Adipose tissue (tissue), 3 donors: ENCODE results near the gene HSD11B1. TPM values are rescaled to one million over a fixed set of nuclear protein-coding genes. Genes with fewer than 3 reads are reported as not detected.

ENCODE experiments used
- H3K27ac ChIP-seq: one replicate; pipeline ENCODE4 v1.5.1; 2013; ENCODE audit warnings: low read depth, low read length
- WGBS, 3 donors: extraction: QIAGEN DNeasy Blood & Tissue Kit; methylation state at CpG; one replicate each; pipeline ENCODE4 v1.1.7; 2013; 5-methylcytosine and 5-hydroxymethylcytosine counted together
- polyA plus RNA-seq, 3 donors: library from polyadenylated mRNA; stranded (reverse); fragments of 200-250 nt; gene quantifications; one replicate each; pipeline ENCODE4 v1.2.3, GENCODE V29; 2013
- donor health status: healthy with polysubstance abuse.
- donor health status: Bipolar disorder and iron deficiency.
- donor health status: healthy.

Gene HSD11B1
- polyA plus RNA-seq, 3 donors = 1.3 to 17.5 (median 4.9) TPM

DNA sequence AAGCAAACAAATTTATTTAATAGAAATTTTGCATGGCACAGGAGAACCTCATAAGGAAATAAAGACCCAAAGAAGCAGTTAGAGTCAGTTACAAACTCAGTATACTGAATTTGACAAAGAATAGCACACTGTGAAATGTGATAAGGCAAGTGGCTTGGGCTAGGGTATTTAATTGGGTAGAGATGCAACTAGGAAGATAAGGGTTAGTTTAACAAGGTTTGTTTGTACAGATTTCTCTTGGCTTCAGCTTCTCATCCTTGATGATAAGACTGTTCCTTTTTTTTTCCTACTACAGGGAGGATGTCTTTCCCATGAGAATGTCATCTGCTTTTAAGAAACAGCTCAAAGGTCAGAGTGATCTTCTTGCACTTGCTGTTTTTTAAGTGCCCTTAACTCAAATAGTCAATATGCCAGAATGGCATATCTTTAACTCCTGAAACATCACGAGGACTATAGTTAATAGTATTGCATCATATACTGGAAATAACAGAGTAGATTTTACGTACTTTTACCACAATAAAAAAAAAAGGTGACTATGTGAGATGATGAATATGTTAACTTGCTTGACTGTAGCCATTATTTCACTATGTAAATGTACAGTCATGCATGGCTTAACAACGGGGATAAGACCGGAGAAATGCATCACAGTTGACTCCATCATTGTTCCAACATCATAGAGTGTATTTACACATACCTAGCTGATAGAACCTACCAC lies 42.0 kb downstream of the HSD11B1 start:
- H3K27ac ChIP-seq = no peak overlapping the region
- 61 to 67% (median 65%) methylated on average over 4 of the region's 4 CpGs for WGBS, 3 donors

DNA sequence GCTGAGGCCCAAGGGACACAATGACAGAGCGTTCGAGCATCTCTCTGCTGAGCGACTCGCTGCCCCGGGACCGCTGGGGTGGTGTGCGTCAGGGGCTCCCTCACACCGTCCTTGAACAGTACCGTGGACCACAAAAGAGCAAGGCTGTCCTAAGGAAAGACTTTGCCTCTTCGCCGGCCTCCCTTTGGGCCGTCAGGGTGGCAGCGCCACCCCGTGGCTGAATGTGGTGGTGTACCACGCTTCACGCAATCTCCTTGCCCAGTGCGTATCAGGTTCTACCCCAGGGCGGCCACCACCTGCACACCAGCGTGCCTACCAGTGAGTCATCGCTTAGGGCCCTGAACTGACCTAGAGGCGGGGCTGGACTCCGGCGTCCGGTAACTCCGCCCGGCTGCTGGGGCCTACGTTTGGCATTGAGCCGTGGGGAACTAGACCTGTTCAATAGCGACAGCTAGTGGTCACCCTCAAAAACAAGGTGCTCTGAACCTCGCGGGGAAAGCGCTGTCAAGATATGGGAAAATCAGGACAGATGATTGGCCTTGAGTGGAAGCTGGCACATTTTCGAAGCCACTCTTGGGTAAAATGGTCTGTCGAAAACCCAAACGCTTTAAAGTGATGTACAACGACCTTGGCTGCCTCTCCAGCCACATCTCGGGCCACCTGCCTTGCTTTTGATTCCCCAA lies 43.1 kb downstream of the HSD11B1 start:
- no peak overlapping the region for H3K27ac ChIP-seq
- 10 to 18% (median 17%) methylated on average over 37 of the region's 37 CpGs for WGBS, 3 donors

DNA sequence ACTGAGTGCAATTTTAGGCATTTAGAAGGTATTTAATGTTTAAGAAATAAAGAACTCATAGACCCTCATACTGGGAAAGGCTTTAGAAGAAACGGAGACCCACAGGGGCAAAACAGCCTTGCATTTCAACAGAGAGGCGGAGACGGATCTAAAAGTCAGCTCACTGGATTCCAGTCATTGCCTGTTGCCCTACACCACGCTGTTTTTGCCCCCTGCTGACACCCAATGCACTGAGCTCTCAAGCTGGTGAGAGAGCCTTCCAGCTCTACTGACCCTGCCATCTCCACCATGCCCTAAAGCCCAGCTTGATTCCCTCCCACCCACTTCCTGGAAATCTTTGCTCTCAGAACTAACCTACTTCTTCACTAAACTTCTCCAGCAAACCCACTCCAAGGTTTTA lies 44.0 kb downstream of the HSD11B1 start:
- H3K27ac ChIP-seq = no peak overlapping the region
- 62 to 73% (median 66%) methylated on average over 4 of the region's 4 CpGs for WGBS, 3 donors

DNA sequence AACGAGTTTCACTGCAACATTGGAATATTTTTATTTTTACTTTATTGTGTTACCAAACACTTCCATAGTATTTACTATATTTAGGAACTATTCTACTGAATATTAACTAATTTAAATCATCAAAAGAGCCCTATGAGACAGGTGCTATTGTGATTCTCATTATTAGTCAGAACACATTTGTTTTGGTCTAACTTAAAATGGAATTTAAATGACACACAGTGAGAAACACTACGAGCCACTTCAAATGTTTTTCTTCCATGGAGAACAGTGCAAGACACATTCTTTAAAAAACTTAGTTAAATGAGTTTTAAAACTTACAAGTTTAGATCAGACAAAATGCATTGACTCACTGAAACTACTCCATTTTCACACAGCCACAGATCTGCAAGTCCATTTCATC lies 44.6 kb downstream of the HSD11B1 start:
- no peak overlapping the region for H3K27ac ChIP-seq
- WGBS, 3 donors = 65 to 76% (median 76%) methylated on average over 2 of the region's 2 CpGs

DNA sequence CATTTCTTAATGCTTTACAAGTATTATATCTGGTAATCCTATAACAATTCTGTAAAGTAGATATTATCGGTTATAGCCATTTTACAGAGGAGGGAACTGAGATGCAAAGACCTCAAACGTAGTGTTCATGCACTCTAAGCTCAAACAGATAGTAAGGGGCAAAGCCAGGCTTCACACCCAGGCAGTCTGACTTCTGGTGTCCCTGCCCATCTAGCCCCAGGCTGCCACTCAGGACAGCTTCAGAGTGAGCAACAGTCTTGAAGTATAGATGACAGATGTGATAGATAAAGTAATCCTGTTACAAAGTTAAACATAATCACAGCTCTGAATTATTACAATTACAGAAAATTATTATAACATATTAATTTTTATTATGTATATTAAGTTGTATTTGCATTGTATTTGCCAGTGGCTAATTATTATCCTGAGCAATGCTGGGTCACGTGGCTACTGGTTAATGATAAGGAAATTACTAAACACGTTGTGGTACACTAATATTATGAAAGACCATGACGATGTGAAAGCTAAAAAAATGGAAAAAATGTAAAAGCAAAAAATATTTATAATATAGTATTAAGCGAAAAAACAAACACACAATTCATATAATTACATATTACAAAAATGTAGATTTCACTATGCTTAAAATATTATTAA lies 45.2 kb downstream of the HSD11B1 start:
- no peak overlapping the region for H3K27ac ChIP-seq
- WGBS, 3 donors = 56 to 61% (median 60%) methylated on average over 6 of the region's 6 CpGs

DNA sequence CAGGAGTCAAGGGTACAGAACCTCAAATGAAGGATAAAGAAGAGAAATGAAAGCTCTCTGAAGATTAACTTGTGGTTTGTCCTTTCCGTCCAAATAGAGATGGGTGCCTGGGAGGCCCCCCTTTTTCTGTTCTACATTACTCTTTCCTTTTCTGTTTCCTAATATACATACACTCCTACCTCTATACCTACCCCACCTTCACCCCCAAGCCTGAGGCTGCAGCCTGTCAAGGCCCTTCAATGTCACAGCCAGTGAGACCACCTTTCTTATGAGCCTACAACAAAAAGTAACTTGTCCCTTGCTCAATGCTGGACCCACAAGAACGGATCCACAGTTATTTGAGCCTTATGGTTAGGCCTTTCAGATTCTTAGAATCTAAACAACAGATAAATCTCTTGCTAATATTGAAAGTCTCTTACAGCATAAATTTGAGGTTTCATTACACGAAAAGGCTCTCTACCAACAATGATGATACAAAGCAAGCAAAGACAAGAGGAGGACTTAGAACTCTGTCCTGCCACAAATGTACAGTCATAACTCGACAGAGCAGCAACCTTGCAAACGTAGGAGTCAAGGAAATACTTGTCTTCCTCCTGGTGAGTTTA lies 47.1 kb downstream of the HSD11B1 start:
- WGBS, 3 donors = 47 to 58% (median 57%) methylated on average over 5 of the region's 5 CpGs
- no peak overlapping the region for H3K27ac ChIP-seq

DNA sequence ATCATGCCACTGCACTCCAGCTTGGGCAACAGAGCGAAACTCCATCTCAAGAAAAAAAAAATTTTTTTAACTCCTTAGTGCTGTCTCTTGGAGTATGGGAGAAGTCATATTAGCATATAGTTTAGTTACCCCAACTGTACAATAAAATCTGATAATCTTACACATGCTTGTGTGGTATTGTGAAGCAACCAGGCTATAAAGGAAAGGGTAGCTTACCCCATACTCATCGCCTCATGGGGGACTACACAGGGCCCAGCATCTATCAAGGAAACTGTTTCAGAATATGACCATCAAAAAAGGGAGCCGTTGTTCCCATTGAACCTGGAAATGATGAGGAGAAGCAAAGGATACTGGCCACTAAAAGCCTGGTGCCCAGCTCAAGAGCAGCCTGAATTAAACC lies 48.2 kb downstream of the HSD11B1 start:
- H3K27ac ChIP-seq = no peak overlapping the region
- 68 to 80% (median 70%) methylated on average over 3 of the region's 3 CpGs for WGBS, 3 donors

DNA sequence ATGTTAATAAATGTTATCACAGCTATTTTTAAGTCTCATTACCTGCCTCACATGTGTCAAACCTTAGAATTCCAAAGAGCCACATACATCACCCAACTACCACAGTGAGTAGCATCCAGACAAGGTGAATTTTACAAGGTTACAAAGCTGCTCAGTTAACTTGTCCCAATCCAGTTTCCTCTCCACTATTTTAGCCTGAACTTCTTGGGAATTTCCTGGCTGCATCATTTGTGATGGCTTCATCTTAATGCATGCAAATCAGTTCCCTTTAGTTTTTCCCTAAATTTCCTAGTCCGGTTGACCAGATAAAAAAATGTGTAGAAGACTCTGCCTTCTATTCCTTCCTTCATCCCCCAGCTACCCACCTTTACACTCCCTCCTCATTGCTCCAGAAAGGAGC lies 50.6 kb downstream of the HSD11B1 start:
- 63 to 84% (median 69%) methylated on average over 1 of the region's 1 CpG for WGBS, 3 donors
- peak overlapping the region; percentile 31 for H3K27ac ChIP-seq

DNA sequence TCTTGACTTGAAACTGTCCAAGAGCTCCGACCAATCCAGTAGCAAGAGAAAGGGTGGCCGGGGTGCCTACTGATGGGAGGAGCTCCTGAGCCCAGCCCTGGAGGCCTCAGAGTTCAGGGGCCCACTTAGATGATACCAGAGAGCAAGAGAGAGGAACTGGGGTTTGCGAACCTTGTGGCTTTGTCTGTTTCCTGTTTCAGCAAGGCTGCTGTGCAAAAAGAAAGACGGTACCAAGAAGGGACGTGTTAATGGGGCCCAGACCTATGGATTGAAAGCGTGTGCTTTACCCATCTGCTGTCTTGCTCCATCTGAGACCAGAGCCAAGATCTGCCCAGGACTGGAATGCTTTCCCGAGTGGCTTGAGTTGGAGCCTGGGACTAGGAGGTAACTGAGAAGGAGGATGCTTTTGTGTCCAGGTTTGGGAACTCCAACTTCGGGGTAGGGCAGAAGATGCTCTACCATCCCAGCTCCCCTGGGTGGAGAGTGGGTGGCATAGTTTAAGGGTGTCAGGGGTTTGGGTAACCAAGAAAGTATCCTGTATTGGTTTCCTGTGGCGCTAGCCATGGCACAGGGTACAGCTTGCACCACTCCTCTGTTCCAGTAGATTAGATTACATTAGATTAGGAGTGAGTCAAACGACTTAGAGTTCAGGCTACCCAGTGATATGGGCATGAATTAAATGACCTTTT lies 51.4 kb downstream of the HSD11B1 start, which contains the start of gene TRAF3IP3:
TSS of gene TRAF3IP3 (plus strand) at position 128 of the 689 bp plus-strand sequence. CDS start 3,987 bp downstream, outside the sequence.
- H3K27ac ChIP-seq = peak within 1 kb of the TSS; percentile 31

DNA sequence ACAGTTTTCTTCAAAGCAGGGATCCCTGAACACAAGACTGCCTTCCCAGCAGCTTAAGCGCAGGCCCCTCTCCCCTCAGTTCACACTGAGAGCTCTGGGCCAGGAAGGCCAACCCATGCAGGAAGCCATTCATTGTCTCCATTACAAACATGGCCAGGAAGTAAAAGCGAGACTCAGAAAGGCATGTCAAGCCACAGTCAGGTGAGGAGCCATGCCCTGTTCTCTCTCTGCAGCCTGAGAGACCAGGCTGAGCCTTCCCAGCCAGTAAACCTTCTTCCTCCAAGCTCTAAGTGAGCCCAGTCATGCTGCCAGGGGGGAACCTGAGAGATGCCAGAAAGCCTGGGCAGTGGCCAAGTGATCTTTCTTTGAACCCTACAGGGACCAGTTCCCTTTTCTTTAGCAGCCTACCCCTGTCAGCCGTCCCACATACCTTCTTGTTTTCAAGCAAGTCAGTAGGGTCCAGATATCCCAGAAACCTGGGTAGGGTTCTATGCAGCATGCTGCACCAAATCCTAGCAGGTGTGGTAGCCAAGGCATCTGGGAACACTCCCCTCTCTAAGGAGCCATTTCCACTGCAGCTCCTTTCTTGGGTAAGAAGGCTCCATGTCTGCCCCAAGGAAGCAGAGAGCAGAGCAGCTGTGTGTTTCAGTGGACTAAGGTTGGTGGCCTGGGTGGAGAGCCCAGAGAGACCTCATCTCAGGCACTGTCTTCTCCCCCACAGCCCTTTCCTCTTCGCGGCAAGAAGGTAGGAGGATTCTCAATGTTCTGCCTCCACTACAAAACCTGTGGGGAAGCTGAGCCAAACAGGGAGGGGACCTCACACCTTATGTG lies 52.2 kb downstream of the HSD11B1 start:
- H3K27ac ChIP-seq = peak overlapping the region; percentile 30
- 39 to 70% (median 60%) methylated on average over 5 of the region's 5 CpGs for WGBS, 3 donors

More for the DNA sequence above, 51.4 kb downstream of the HSD11B1 start, which contains the start of gene TRAF3IP3:
- WGBS, 3 donors = 48 to 70% (median 60%) methylated on average over 10 of the region's 10 CpGs

DNA sequence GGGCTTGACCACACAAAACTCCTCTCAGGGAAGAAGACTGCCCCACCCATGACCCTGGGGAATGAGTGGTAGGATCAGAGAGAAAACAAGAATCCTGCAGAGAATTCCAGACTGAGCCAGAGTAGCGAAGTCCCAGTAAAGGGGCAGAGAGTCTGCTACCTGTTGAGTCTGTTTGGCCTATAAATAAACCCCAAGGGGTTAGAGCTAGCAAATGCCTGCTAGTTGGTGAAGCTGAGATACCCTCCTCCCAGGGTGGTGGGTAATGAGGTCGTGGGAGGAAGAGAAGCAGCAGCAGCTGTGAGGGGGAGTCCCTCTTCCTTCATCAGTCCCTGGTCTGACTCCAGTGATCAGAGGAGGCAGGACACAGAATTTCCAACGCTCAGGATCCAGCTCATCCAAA lies 53.8 kb downstream of the HSD11B1 start:
- 50 to 65% (median 59%) methylated on average over 3 of the region's 3 CpGs for WGBS, 3 donors
- H3K27ac ChIP-seq = no peak overlapping the region

DNA sequence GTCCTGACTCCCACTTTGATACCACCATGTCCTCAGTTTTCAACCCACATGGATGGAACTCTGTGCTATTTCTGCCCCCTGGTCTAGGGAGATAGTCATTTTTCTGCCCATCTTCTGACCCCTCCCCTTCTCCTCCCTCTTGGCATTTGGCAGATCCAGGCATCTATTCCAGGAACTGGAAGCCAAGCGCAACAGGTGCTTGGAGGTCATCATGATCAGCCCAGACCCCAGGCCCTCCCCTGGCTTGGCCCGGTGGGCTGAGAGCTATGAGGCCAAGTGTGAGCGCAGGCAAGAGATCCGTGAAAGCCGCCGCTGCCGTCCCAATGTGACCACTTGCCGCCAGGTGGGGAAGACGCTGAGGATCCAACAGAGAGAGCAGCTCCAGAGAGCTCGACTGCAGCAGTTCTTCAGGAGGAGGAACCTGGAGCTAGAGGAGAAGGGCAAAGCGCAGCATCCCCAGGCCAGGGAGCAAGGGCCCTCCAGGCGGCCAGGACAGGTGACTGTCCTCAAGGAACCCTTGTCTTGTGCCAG lies 55.2 kb downstream of the HSD11B1 start:
- WGBS, 3 donors = 88 to 96% (median 95%) methylated on average over 12 of the region's 12 CpGs
- no peak overlapping the region for H3K27ac ChIP-seq

DNA sequence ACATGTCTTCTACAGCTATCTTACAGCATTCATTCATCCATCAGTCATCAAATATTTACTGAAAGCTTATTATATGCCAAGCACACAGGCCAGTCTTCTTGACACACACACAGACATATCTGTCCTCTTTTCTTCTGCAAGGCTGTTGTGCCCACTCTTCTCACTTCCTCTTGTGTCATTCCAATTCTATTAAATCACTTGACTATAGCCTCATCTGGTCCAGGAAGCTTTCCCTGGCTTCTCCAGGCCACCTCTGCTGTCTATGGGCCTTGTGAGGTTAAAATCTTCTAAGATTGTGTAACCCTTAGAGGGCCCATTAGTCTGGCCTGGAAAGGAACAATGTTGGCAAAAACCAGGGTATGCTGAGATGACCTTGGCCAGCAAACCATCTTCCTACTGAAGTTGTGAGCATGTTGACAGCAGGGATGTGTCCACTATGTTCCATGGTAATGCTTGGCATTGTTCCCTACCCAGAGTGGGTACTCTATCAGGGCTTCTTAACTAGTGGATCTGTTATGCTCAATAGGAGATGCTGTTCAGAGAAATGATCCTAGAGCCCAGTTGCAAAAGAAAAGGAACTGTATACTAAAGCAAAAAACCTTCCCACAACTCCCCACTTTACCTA lies 56.5 kb downstream of the HSD11B1 start:
- no peak overlapping the region for H3K27ac ChIP-seq

DNA sequence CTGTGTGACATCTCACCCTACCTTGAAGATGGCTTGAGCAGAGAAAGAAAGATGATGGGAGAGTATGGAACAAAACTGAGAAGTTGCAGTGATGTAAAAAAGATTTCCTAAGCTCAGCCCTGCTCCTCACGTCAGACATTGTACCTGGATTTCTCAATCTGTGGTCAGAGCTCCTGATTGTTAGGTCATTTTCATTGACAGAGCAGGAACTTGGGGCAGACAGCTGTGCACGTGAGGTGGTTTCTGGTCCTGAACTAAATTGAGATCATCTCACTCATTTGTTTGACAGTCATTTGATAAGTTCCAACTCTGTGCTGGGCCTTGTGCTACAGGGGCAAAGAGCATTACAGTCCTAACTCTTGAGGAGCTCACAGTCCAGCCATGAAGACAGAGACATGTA lies 61.4 kb downstream of the HSD11B1 start:
- no peak overlapping the region for H3K27ac ChIP-seq
- 38 to 71% (median 51%) methylated on average over 2 of the region's 2 CpGs for WGBS, 3 donors

DNA sequence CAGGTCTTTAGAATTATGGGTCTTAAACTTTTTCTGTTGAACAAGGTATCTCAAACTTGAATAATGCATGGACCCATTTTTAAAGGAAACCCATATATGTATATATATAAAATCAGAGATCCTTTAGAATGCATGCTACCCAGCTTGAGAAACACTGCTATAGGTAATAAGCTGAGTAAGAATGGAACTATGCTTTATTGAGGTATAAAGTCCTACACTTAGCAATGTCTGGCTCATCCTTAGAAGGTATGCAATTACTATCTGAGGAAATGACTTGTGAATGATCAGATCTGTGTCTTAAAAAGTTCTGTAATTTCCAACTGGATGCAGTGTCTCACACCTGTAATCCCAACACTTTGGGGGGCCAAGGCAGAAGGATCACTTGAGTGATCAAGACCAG lies 62.5 kb downstream of the HSD11B1 start:
- no peak overlapping the region for H3K27ac ChIP-seq

DNA sequence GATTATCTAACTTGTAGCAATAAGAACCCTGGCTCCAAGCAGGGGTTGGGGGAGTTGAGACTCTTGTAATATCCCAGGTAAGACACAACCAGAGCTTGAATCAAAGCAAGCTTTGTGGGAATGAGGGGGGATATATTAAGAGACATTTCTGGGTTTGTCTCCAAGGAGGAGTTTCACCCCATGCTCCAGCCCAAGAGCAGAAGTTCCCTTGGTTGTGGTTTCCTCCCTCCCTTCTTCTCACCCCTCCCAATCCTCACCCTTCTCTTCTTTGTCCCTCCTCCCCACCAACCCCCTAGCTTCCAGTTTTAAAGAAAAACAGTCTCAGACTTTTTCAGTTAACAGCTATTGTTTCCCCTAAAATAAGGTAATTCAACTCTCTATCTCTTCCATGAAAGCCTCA lies 63.1 kb downstream of the HSD11B1 start:
- no peak overlapping the region for H3K27ac ChIP-seq

DNA sequence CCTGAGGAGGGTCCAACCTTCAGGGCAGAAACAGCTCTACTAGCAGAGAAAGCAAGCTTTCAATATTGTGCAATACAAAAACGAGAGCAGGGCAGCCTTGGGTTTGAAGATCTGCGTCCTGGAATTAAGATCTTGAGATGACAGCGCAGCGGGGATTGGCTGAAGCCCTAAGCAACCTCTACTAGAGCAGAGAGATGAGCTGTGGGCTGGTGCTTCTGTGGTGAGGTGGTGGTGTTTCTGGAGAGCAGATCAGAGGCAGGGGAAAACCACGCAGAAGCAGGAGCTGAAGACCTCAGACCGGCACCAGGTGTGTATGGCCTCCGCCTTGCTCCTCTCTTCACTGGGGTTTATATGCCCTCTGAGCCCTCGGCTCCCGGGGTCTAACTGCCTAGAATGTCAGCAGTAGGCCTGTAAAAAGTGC lies 63.7 kb downstream of the HSD11B1 start:
- WGBS, 3 donors = 51 to 84% (median 70%) methylated on average over 9 of the region's 9 CpGs
- H3K27ac ChIP-seq = no peak overlapping the region
